HepG2 (cell line): ENCODE data around the gene TFF1. TPM values are rescaled to one million over a fixed set of nuclear protein-coding genes. Genes with fewer than 3 reads are reported as not detected.

Experiments used
- ERF ChIP-seq: IDR thresholded peaks from 2 replicates; pipeline ENCODE4 v1.6.1; 2018; ENCODE audit warnings: missing biosample characterization, missing genetic modification reagents
- HNRNPH1 ChIP-seq: fragments of 200-400 bp; formaldehyde crosslinking; optimal IDR thresholded peaks from 2 replicates; pipeline ENCODE3; 2017; ENCODE audit warnings: mild to moderate bottlenecking, low read depth, low read length
- PHF21A ChIP-seq: sonication (generic); formaldehyde crosslinking; IDR thresholded peaks from 2 replicates; pipeline ENCODE4 v1.5.0; 2020; ENCODE audit warnings: mild to moderate bottlenecking, missing genetic modification reagents
- SALL1 ChIP-seq: sonication (generic); formaldehyde crosslinking; IDR thresholded peaks from 2 replicates; pipeline ENCODE4 v1.8.0; 2022; ENCODE audit warnings: mild to moderate bottlenecking, missing genetic modification reagents
- STAT5B ChIP-seq: sonication (generic); formaldehyde crosslinking; IDR thresholded peaks from 2 replicates; pipeline ENCODE4 v1.4.0; 2020; ENCODE audit warnings: missing genetic modification reagents
- ZBTB21 ChIP-seq: sonication (generic); formaldehyde crosslinking; IDR thresholded peaks from 2 replicates; pipeline ENCODE4 v1.4.0; 2020; ENCODE audit warnings: missing genetic modification reagents
- ZNF530 ChIP-seq: sonication (generic); formaldehyde crosslinking; IDR thresholded peaks from 2 replicates; pipeline ENCODE4 v1.5.0; 2020; ENCODE audit warnings: low read depth, mild to moderate bottlenecking, missing genetic modification reagents
- ZNF703 ChIP-seq: sonication (generic); formaldehyde crosslinking; IDR thresholded peaks from 2 replicates; pipeline ENCODE4 v1.5.1; 2020; ENCODE audit warnings: missing genetic modification reagents, mild to moderate bottlenecking, moderate library complexity, borderline replicate concordance
- polyA plus RNA-seq, 8 experiments: library from polyadenylated mRNA; depleted of rRNA in 3 of 8; stranded (reverse) in 7 of 8; unstranded in 1 of 8; fragments of >200 nt; fragmentation: Illumina TruSeq in 4 of 8; extraction: Trizol in 4 of 8; gene quantifications; 2 replicates each; pipeline versions ENCODE4 v1.2.1 to v1.2.3, GENCODE V29; 2011 to 2016; ENCODE audit warnings: low read depth in 4 of 8, missing spikeins in 1 of 8, mixed read lengths in 1 of 8; ENCODE audit not compliant: insufficient read depth in 1 of 8
- total RNA-seq, 5 experiments: library from RNA; depleted of rRNA; stranded (reverse); fragments of >200 nt; fragmentation: Illumina TruSeq; extraction: Trizol; gene quantifications; 2 replicates each; pipeline ENCODE4 v1.2.3, GENCODE V29; 2016; ENCODE audit warnings: low read depth in 1 of 5
- TF ChIP-seq, protein P1 (sequence below): sonication (generic); formaldehyde crosslinking; IDR thresholded peaks from 2 replicates; pipeline ENCODE4 v1.9.0; 2021; ENCODE audit warnings: mild to moderate bottlenecking, missing genetic modification reagents
- TF ChIP-seq, protein P2 (sequence below): sonication (generic); formaldehyde crosslinking; IDR thresholded peaks from 2 replicates; pipeline ENCODE4 v1.4.0; 2020; ENCODE audit warnings: mild to moderate bottlenecking, missing genetic modification reagents
- TF ChIP-seq, protein P3 (sequence below): sonication (generic); formaldehyde crosslinking; IDR thresholded peaks from 2 replicates; pipeline ENCODE4 v1.4.0; 2020; ENCODE audit warnings: mild to moderate bottlenecking, missing genetic modification reagents

TFF1 gene
- total and polyA plus RNA-seq, 2 of the 13 experiments (the other 11 are each of a cell fraction or from before 2014, with no cell fraction given): 0.24 to 19.4 TPM

DNA sequence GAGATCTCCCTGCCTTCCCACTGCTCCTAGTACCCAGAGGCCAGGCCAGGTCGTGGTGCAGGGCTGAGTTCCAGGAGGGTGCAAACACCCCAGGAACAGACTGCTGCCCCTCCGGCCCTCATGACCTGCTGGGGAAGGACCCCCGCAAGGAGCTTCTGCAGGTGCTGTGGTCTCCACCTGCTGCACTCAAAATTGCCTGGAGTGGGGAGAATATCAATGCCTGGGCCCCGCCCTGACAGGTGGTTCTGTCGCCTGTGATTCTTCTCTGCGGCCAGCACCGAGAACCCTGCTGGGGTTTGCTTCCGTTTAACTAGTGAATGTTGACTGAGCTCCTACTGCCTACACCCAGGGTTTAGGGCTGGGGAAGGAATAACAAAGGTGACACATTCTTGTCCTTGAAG is 49.0 kb downstream of the TFF1 start (continued):
- TF ChIP-seq, protein P1, sequence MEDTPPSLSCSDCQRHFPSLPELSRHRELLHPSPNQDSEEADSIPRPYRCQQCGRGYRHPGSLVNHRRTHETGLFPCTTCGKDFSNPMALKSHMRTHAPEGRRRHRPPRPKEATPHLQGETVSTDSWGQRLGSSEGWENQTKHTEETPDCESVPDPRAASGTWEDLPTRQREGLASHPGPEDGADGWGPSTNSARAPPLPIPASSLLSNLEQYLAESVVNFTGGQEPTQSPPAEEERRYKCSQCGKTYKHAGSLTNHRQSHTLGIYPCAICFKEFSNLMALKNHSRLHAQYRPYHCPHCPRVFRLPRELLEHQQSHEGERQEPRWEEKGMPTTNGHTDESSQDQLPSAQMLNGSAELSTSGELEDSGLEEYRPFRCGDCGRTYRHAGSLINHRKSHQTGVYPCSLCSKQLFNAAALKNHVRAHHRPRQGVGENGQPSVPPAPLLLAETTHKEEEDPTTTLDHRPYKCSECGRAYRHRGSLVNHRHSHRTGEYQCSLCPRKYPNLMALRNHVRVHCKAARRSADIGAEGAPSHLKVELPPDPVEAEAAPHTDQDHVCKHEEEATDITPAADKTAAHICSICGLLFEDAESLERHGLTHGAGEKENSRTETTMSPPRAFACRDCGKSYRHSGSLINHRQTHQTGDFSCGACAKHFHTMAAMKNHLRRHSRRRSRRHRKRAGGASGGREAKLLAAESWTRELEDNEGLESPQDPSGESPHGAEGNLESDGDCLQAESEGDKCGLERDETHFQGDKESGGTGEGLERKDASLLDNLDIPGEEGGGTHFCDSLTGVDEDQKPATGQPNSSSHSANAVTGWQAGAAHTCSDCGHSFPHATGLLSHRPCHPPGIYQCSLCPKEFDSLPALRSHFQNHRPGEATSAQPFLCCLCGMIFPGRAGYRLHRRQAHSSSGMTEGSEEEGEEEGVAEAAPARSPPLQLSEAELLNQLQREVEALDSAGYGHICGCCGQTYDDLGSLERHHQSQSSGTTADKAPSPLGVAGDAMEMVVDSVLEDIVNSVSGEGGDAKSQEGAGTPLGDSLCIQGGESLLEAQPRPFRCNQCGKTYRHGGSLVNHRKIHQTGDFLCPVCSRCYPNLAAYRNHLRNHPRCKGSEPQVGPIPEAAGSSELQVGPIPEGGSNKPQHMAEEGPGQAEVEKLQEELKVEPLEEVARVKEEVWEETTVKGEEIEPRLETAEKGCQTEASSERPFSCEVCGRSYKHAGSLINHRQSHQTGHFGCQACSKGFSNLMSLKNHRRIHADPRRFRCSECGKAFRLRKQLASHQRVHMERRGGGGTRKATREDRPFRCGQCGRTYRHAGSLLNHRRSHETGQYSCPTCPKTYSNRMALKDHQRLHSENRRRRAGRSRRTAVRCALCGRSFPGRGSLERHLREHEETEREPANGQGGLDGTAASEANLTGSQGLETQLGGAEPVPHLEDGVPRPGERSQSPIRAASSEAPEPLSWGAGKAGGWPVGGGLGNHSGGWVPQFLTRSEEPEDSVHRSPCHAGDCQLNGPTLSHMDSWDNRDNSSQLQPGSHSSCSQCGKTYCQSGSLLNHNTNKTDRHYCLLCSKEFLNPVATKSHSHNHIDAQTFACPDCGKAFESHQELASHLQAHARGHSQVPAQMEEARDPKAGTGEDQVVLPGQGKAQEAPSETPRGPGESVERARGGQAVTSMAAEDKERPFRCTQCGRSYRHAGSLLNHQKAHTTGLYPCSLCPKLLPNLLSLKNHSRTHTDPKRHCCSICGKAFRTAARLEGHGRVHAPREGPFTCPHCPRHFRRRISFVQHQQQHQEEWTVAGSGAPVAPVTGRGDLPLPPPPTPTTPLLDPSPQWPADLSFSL (CRISPR knock-in tag): no peak
- no peak for TF ChIP-seq PHF21A
- no peak for TF ChIP-seq HNRNPH1
- no peak for TF ChIP-seq STAT5B (CRISPR knock-in tag)
- no peak for TF ChIP-seq ERF
- no peak for TF ChIP-seq ZBTB21
- TF ChIP-seq ZNF530 (CRISPR knock-in tag): no peak
- TF ChIP-seq, protein P2, sequence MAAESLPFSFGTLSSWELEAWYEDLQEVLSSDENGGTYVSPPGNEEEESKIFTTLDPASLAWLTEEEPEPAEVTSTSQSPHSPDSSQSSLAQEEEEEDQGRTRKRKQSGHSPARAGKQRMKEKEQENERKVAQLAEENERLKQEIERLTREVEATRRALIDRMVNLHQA (CRISPR knock-in tag): no peak
- no peak for TF ChIP-seq ZNF703
- TF ChIP-seq, protein P3, sequence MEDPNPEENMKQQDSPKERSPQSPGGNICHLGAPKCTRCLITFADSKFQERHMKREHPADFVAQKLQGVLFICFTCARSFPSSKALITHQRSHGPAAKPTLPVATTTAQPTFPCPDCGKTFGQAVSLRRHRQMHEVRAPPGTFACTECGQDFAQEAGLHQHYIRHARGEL (CRISPR knock-in tag): no peak
- no peak for TF ChIP-seq SALL1 (CRISPR knock-in tag)
